Mucosa of descending colon (tissue), 3 donors: ENCODE data around the gene ZBTB7C. TPM values are rescaled to one million over a fixed set of nuclear protein-coding genes. Genes with fewer than 3 reads are reported as not detected.

ENCODE experiments used
- ATAC-seq: fragments of 200-7000 bp; cut with Tn5 transposase; one replicate; pipeline ENCODE4 v1.9.1; 2020; ENCODE audit warnings: mild to moderate bottlenecking, moderate library complexity
- DNase-seq, 3 donors: peaks; one replicate each; pipeline ENCODE4 v3.0.0-alpha.2; 2020
- H3K36me3 ChIP-seq: fragments of 200-600 bp; one replicate; pipeline ENCODE4 v1.8.0; 2021; ENCODE audit warnings: low read depth, mild to moderate bottlenecking
- H3K4me1 ChIP-seq: fragments of 200-600 bp; one replicate; pipeline ENCODE4 v1.8.0; 2021; ENCODE audit warnings: low read depth, mild to moderate bottlenecking
- H3K4me3 ChIP-seq: fragments of 200-600 bp; one replicate; pipeline ENCODE4 v1.8.0; 2021; ENCODE audit warnings: mild to moderate bottlenecking
- H3K9me3 ChIP-seq: fragments of 200-600 bp; one replicate; pipeline ENCODE4 v1.8.0; 2021; ENCODE audit warnings: mild to moderate bottlenecking
- CTCF ChIP-seq: fragments of 200-600 bp; IDR thresholded peaks from one replicate; pipeline ENCODE4 v1.8.0; 2022; ENCODE audit warnings: antibody characterized with exemption, mild to moderate bottlenecking
- intact Hi-C, 2 donors: fragments of 100-400 bp; cut with DNase I in 1 of 2; cut with micrococcal nuclease in 1 of 2; formaldehyde crosslinking; loops; one replicate each; pipeline versions ENCODE4 v1.11.0 to v1.11.1; 2022; cut with DNase I, micrococcal nuclease
- total RNA-seq, 3 donors: library from RNA; stranded (reverse); fragmentation: NEBNext Ultra II Directional in 2 of 3; extraction: Animal tissue kit (Norgen Biotek cat#: 25700) in 2 of 3; gene quantifications; one replicate each; pipeline versions ENCODE4 v1.2.1 to v1.2.4, GENCODE V29; 2021 to 2023
- donor health status: DM: no; HTN: no; CAD: no; lungs with moderate emphysema.
- donor health status: DM: no; HTN: no; CAD: no.
- donor health status: DM: no; HTN: yes; CAD: no.

The ZBTB7C gene
- total RNA-seq, 3 donors from 2014 or later: 20.8 to 56.6 (median 38.2) TPM

- peak; percentile 29 for ATAC-seq
- intact Hi-C loops: loop anchor here in 1 of 2 donors (10.0 kb wide), 1 partner anchor 83 kb away; no protein-coding TSS in a partner anchor
- Histone ChIP-seq H3K4me3 (no peak overlapping the region), H3K4me1 (peaks cover 40% of the 10 kb centered on the region), H3K9me3 (no peaks in the 10 kb centered on the region), H3K36me3 (no peaks in the 10 kb centered on the region)
- DNase-seq: peak; percentile 66 to 74 (median 73)
- TF ChIP-seq CTCF: no peak
These were observed 271.7 kb downstream of the ZBTB7C start for GRCh38 chr18:48137374-48138081.

GRCh38 chr18:48136827-48137373, 272.3 kb downstream of the ZBTB7C start:
- H3K9me3 ChIP-seq: no peaks in the 10 kb centered on the region
- no peak for TF ChIP-seq CTCF
- H3K4me3 ChIP-seq: peak overlapping the region; percentile 50
- no peaks in the 10 kb centered on the region for H3K36me3 ChIP-seq
- peaks cover 39% of the 10 kb centered on the region for H3K4me1 ChIP-seq
- intact Hi-C loops: loop anchor here in 1 of 2 donors (10.0 kb wide), 1 partner anchor 82 kb away; no protein-coding TSS in a partner anchor
- DNase-seq (peak in 2 of 3 donors; percentile 67 to 71), ATAC-seq (peak; percentile 7)

GRCh38 chr18:48136051-48136826, 272.9 kb downstream of the ZBTB7C start:
- no peaks in the 10 kb centered on the region for H3K36me3 ChIP-seq
- peak overlapping the region; percentile 50 for H3K4me3 ChIP-seq
- peak in 2 of 3 donors; percentile 63 to 73 for DNase-seq
- TF ChIP-seq CTCF: no peak
- ATAC-seq: no peak
- peaks cover 40% of the 10 kb centered on the region for H3K4me1 ChIP-seq
- H3K9me3 ChIP-seq: no peaks in the 10 kb centered on the region
- intact Hi-C loops: loop anchor here in 1 of 2 donors (10.0 kb wide), 1 partner anchor 81 kb away; no protein-coding TSS in a partner anchor

- Histone ChIP-seq H3K36me3 (no peaks in the 10 kb centered on the region), H3K4me1 (peaks cover 38% of the 10 kb centered on the region), H3K9me3 (no peaks in the 10 kb centered on the region), H3K4me3 (peak overlapping the region; percentile 50)
- no peak for TF ChIP-seq CTCF
- ATAC-seq: no peak
- DNase-seq: peak in 1 of 3 donors; percentile 56
- intact Hi-C loops: loop anchor here in 1 of 2 donors (10.0 kb wide), 1 partner anchor 81 kb away; no protein-coding TSS in a partner anchor
These were observed 273.7 kb downstream of the ZBTB7C start for GRCh38 chr18:48135436-48135966.

- DNase-seq (no peak), ATAC-seq (no peak)
- Histone ChIP-seq H3K9me3 (no peaks in the 10 kb centered on the region), H3K4me3 (no peak overlapping the region), H3K4me1 (peaks cover 32% of the 10 kb centered on the region), H3K36me3 (no peaks in the 10 kb centered on the region)
- no peak for TF ChIP-seq CTCF
- intact Hi-C loops: loop anchor here in 1 of 2 donors (10.0 kb wide), 1 partner anchor 80 kb away; no protein-coding TSS in a partner anchor
These were observed 274.6 kb downstream of the ZBTB7C start for GRCh38 chr18:48134609-48135008.
